Fibroblast of lung (primary cell): ENCODE measurements around the gene KIF1B. TPM values are rescaled to one million over a fixed set of nuclear protein-coding genes. Genes with fewer than 3 reads are reported as not detected.

Experiments
- DNase-seq, 2 donors: peaks; one replicate each; pipeline versions ENCODE4 v3.0.0 to v3.0.0-alpha.2; 2010; ENCODE audit warnings: low read depth in 2 of 2
- H2AFZ ChIP-seq: 2 replicates; pipeline ENCODE4 v1.5.1; 2012; ENCODE audit warnings: low read length, control low read depth, inconsistent platforms
- H3K27ac ChIP-seq: 2 replicates; pipeline ENCODE4 v1.5.1; 2011; ENCODE audit warnings: low read length, control low read depth; ENCODE audit not compliant: insufficient read depth
- H3K27me3 ChIP-seq: 2 replicates; pipeline ENCODE4 v1.5.1; 2011; ENCODE audit warnings: mild to moderate bottlenecking, low read length; ENCODE audit not compliant: control insufficient read depth, insufficient read depth
- H3K36me3 ChIP-seq: 2 replicates; pipeline ENCODE4 v1.5.1; 2011; ENCODE audit warnings: low read length; ENCODE audit not compliant: control insufficient read depth, insufficient read depth
- H3K4me1 ChIP-seq: 2 replicates; pipeline ENCODE4 v1.5.1; 2011; ENCODE audit warnings: low read length; ENCODE audit not compliant: control insufficient read depth, insufficient read depth; ENCODE audit errors: extremely low read depth
- H3K4me2 ChIP-seq: 2 replicates; pipeline ENCODE4 v1.5.1; 2011; ENCODE audit warnings: low read length, control low read depth; ENCODE audit not compliant: insufficient read depth; ENCODE audit errors: extremely low read depth
- H3K4me3 ChIP-seq, 4 experiments: fragments of 200-600 bp in 1 of 4; sonication (generic) in 1 of 4; replicated peaks in 1 of 4; 2 replicates each; pipeline ENCODE4 v1.5.1; 2011 to 2016; ENCODE audit warnings: low read length in 4 of 4, low read depth in 3 of 4, mild to moderate bottlenecking in 3 of 4, control low read depth in 2 of 4, inconsistent platforms in 1 of 4, mixed read lengths in 1 of 4; ENCODE audit not compliant: insufficient read depth in 1 of 4; ENCODE audit errors: control extremely low read depth in 1 of 4
- H3K79me2 ChIP-seq: 2 replicates; pipeline ENCODE4 v1.5.1; 2012; ENCODE audit warnings: mild to moderate bottlenecking, low read length, inconsistent platforms; ENCODE audit not compliant: control insufficient read depth, insufficient read depth
- H3K9ac ChIP-seq: 2 replicates; pipeline ENCODE4 v1.5.1; 2011; ENCODE audit warnings: mild to moderate bottlenecking, low read length, control low read depth; ENCODE audit not compliant: insufficient read depth
- H3K9me3 ChIP-seq: 2 replicates; pipeline ENCODE4 v1.5.1; 2012; ENCODE audit warnings: low read depth, low read length; ENCODE audit not compliant: control insufficient read depth, insufficient read depth
- H4K20me1 ChIP-seq: 2 replicates; pipeline ENCODE4 v1.5.1; 2011; ENCODE audit warnings: low read length; ENCODE audit not compliant: control insufficient read depth, insufficient read depth; ENCODE audit errors: extremely low read depth
- CTCF ChIP-seq, 2 donors: IDR thresholded peaks in 1 of 2; conservative IDR thresholded peaks in 1 of 2; 1 replicate in 1 of 2; 2 replicates in 1 of 2; pipeline ENCODE4 v1.5.1; 2011 to 2012; ENCODE audit warnings: low read length in 2 of 2, control low read depth in 1 of 2, inconsistent platforms in 1 of 2, low read depth in 1 of 2, mild to moderate bottlenecking in 1 of 2
- EZH2 ChIP-seq: IDR thresholded peaks from 2 replicates; pipeline ENCODE4 v1.5.1; 2012; ENCODE audit warnings: low read length, control low read depth, mild to moderate bottlenecking; ENCODE audit errors: missing control alignments
- polyA plus RNA-seq, 2 donors: library from polyadenylated mRNA; depleted of rRNA in 1 of 2; stranded (reverse) in 1 of 2; unstranded in 1 of 2; fragments of >200 nt; gene quantifications; 2 replicates each; pipeline ENCODE4 v1.2.1, GENCODE V29; 2011 to 2012; ENCODE audit warnings: missing spikeins in 1 of 2
- total RNA-seq: library from RNA; depleted of rRNA; stranded (reverse); fragments of >200 nt; gene quantifications from 2 replicates; pipeline ENCODE4 v1.2.1, GENCODE V29; 2014

KIF1B gene
- total and polyA plus RNA-seq, 2 donors (not counting 1 experiment from before 2014, with no cell fraction given), result 23.6 to 34.3 TPM

- H3K4me2 ChIP-seq, result no peak overlapping the region
- no peaks in the 10 kb centered on the region for H3K4me1 ChIP-seq
- peaks cover 2% of the 10 kb centered on the region for H3K36me3 ChIP-seq
- no peaks in the 10 kb centered on the region for H3K27me3 ChIP-seq
- H3K4me3 ChIP-seq, result no peak overlapping the region
- no peaks in the 10 kb centered on the region for H4K20me1 ChIP-seq
- H3K9ac ChIP-seq, result no peak overlapping the region
- no peaks in the 10 kb centered on the region for H3K79me2 ChIP-seq
- DNase-seq, result no peak
- H2AFZ ChIP-seq, result no peak overlapping the region
- TF ChIP-seq EZH2 (no peak), CTCF (conservative IDR thresholded peaks at IDR 0.05 in 1 of 2, IDR thresholded peaks at IDR 0.05 in 1 of 2; ENCODE audit: low read depth in 1 of 2, low read length in 2 of 2) (no peak)
- H3K27ac ChIP-seq, result no peak overlapping the region
- H3K9me3 ChIP-seq, result no peaks in the 10 kb centered on the region
These were observed 61.5 kb downstream of the KIF1B start for GRCh38 chr1:10271869-10272268.

GRCh38 chr1:10272274-10272673 is 61.9 kb downstream of the KIF1B start:
- no peaks in the 10 kb centered on the region for H3K27me3 ChIP-seq
- no peaks in the 10 kb centered on the region for H4K20me1 ChIP-seq
- H3K9me3 ChIP-seq, result no peaks in the 10 kb centered on the region
- no peak overlapping the region for H3K9ac ChIP-seq
- H2AFZ ChIP-seq, result no peak overlapping the region
- no peak for DNase-seq
- H3K79me2 ChIP-seq, result no peaks in the 10 kb centered on the region
- peaks cover 2% of the 10 kb centered on the region for H3K36me3 ChIP-seq
- no peak overlapping the region for H3K27ac ChIP-seq
- H3K4me1 ChIP-seq, result no peaks in the 10 kb centered on the region
- no peak for TF ChIP-seq CTCF (conservative IDR thresholded peaks at IDR 0.05 in 1 of 2, IDR thresholded peaks at IDR 0.05 in 1 of 2; ENCODE audit: low read depth in 1 of 2, low read length in 2 of 2)
- TF ChIP-seq EZH2, result no peak
- no peak overlapping the region for H3K4me2 ChIP-seq
- no peak overlapping the region for H3K4me3 ChIP-seq

GRCh38 chr1:10278880-10279279 is 68.5 kb downstream of the KIF1B start:
- H3K27me3 ChIP-seq, result no peaks in the 10 kb centered on the region
- H3K27ac ChIP-seq, result no peak overlapping the region
- H3K79me2 ChIP-seq, result no peaks in the 10 kb centered on the region

More at GRCh38 chr1:10278880-10279279, 68.5 kb downstream of the KIF1B start:
- H3K9ac ChIP-seq, result no peak overlapping the region
- no peaks in the 10 kb centered on the region for H4K20me1 ChIP-seq
- no peaks in the 10 kb centered on the region for H3K9me3 ChIP-seq
- peaks cover 4% of the 10 kb centered on the region for H3K4me1 ChIP-seq
- H2AFZ ChIP-seq, result no peak overlapping the region
- no peak for TF ChIP-seq CTCF (conservative IDR thresholded peaks at IDR 0.05 in 1 of 2, IDR thresholded peaks at IDR 0.05 in 1 of 2; ENCODE audit: low read depth in 1 of 2, low read length in 2 of 2)
- no peak for TF ChIP-seq EZH2
- H3K4me3 ChIP-seq, result no peak overlapping the region
- no peak for DNase-seq
- peaks cover 5% of the 10 kb centered on the region for H3K36me3 ChIP-seq
- H3K4me2 ChIP-seq, result no peak overlapping the region
